SK-N-SH (cell line): Measurements from ENCODE around the gene SLC12A7. TPM values are rescaled to one million over a fixed set of nuclear protein-coding genes. Genes with fewer than 3 reads are reported as not detected.

Experiments
- CTCF ChIA-PET: fragments of 300-600, 350-600 bp; formaldehyde crosslinking; extraction: SDS; loops from one replicate; lab custom pipeline; 2021; lab: Yijun Ruan, JAX
- POLR2A ChIA-PET: fragments of 350-600 bp; sonication (Branson Sonifier 250); formaldehyde crosslinking; extraction: SDS; loops from one replicate; lab custom pipeline; 2020; ENCODE audit warnings: antibody characterized with exemption, inconsistent platforms; lab: Yijun Ruan, JAX
- DNase-seq: peaks from one replicate; pipeline ENCODE4 v3.0.0; 2012
- H2AFZ ChIP-seq: fragments of 200-600 bp; sonication (generic); 2 replicates; pipeline ENCODE4 v1.8.1; 2016; ENCODE audit warnings: antibody characterized with exemption, mild to moderate bottlenecking, low read depth
- H3F3A ChIP-seq: fragments of 200-600 bp; sonication (generic); replicated peaks from 2 replicates; pipeline ENCODE3; 2016; ENCODE audit warnings: antibody characterized with exemption, mild to moderate bottlenecking; ENCODE audit not compliant: insufficient read depth
- H3K27ac ChIP-seq, 2 experiments: fragments of 200-500 bp in 1 of 2; fragments of 200-600 bp in 1 of 2; sonication (Bioruptor generic) in 1 of 2; sonication (generic), shearing (Covaris generic) in 1 of 2; 2 replicates each; pipeline versions ENCODE4 v1.5.1 to v1.6.1; 2014 to 2016; ENCODE audit warnings: low read depth in 2 of 2, inconsistent platforms in 1 of 2, low read length in 1 of 2, mild to moderate bottlenecking in 1 of 2, mixed read lengths in 1 of 2
- H3K27me3 ChIP-seq: fragments of 200-600 bp; sonication (generic), shearing (Covaris generic); 2 replicates; pipeline ENCODE4 v1.6.1; 2016; ENCODE audit warnings: mixed run types; ENCODE audit not compliant: insufficient read depth
- H3K36me3 ChIP-seq, 2 experiments: fragments of 200-500 bp in 1 of 2; fragments of 200-600 bp in 1 of 2; sonication (Bioruptor generic) in 1 of 2; sonication (generic) in 1 of 2; replicated peaks in 1 of 2; 2 replicates each; pipeline versions ENCODE3 to v1.5.1; 2014 to 2016; ENCODE audit warnings: low read length in 1 of 2, mild to moderate bottlenecking in 1 of 2; ENCODE audit not compliant: insufficient read depth in 2 of 2, control insufficient read depth in 1 of 2
- H3K4me1 ChIP-seq, 2 experiments: fragments of 200-500 bp in 1 of 2; fragments of 200-600 bp in 1 of 2; sonication (Bioruptor generic) in 1 of 2; sonication (generic), shearing (Covaris generic) in 1 of 2; 2 replicates each; pipeline versions ENCODE4 v1.5.1 to v1.6.1; 2014 to 2016; ENCODE audit warnings: low read depth in 1 of 2, low read length in 1 of 2, mixed run types in 1 of 2; ENCODE audit not compliant: insufficient read depth in 2 of 2, control insufficient read depth in 1 of 2
- H3K4me2 ChIP-seq: fragments of 200-600 bp; sonication (generic), shearing (Covaris generic); 2 replicates; pipeline ENCODE4 v1.6.1; 2017; ENCODE audit warnings: mixed run types
- H3K4me3 ChIP-seq, 2 experiments: fragments of 200-500 bp in 1 of 2; fragments of 200-600 bp in 1 of 2; sonication (Bioruptor generic) in 1 of 2; sonication (generic), shearing (Covaris generic) in 1 of 2; 2 replicates each; pipeline versions ENCODE4 v1.5.1 to v1.8.1; 2014 to 2016; ENCODE audit warnings: low read depth in 2 of 2, inconsistent platforms in 1 of 2, low read length in 1 of 2, mild to moderate bottlenecking in 1 of 2, mixed read lengths in 1 of 2, moderate library complexity in 1 of 2
- H3K79me2 ChIP-seq: fragments of 200-600 bp; sonication (generic); 2 replicates; pipeline ENCODE4 v1.8.1; 2017; ENCODE audit warnings: mild to moderate bottlenecking; ENCODE audit not compliant: insufficient read depth
- H3K9ac ChIP-seq: fragments of 200-600 bp; sonication (generic); 2 replicates; pipeline ENCODE4 v1.6.1; 2017; ENCODE audit warnings: mixed run types
- H3K9me2 ChIP-seq: fragments of 200-600 bp; sonication (generic); 2 replicates; pipeline ENCODE4 v1.6.1; 2017; ENCODE audit warnings: mixed run types
- H3K9me3 ChIP-seq: fragments of 200-600 bp; sonication (generic); 2 replicates; pipeline ENCODE4 v1.6.1; 2017; ENCODE audit warnings: mixed run types, mild to moderate bottlenecking, moderate library complexity
- H4K20me1 ChIP-seq: fragments of 200-600 bp; sonication (generic); 2 replicates; pipeline ENCODE4 v1.6.1; 2017; ENCODE audit warnings: mild to moderate bottlenecking, mixed run types; ENCODE audit not compliant: insufficient read depth
- CHD2 ChIP-seq: fragments of 150-350 bp; IDR thresholded peaks from 2 replicates; pipeline ENCODE4 v1.6.1; 2018; ENCODE audit warnings: low read length; ENCODE audit not compliant: partially characterized antibody
- CTCF ChIP-seq: fragments of 200-600 bp; sonication (generic); IDR thresholded peaks from 2 replicates; pipeline ENCODE4 v1.6.1; 2017; ENCODE audit warnings: antibody characterized with exemption, mild to moderate bottlenecking, moderate library complexity
- ELF1 ChIP-seq: IDR thresholded peaks from 2 replicates; pipeline ENCODE4 v1.4.0; 2012
- FOSL2 ChIP-seq: IDR thresholded peaks from 2 replicates; pipeline ENCODE4 v1.4.0; 2012; ENCODE audit warnings: low read depth, mild to moderate bottlenecking, moderate library complexity, borderline replicate concordance
- GABPA ChIP-seq: IDR thresholded peaks from 2 replicates; pipeline ENCODE4 v1.4.0; 2012; ENCODE audit warnings: low read depth, mild to moderate bottlenecking
- GATA2 ChIP-seq: sonication (generic); formaldehyde crosslinking; IDR thresholded peaks from 2 replicates; pipeline ENCODE4 v1.5.0; 2020; ENCODE audit warnings: mild to moderate bottlenecking, missing genetic modification reagents
- IRF3 ChIP-seq: fragments of 150-350 bp; IDR thresholded peaks from 2 replicates; pipeline ENCODE4 v1.6.1; 2016; ENCODE audit warnings: mild to moderate bottlenecking, low read depth, low read length
- JUND ChIP-seq: IDR thresholded peaks from 2 replicates; pipeline ENCODE4 v1.4.0; 2012
- NFIC ChIP-seq: IDR thresholded peaks from 2 replicates; pipeline ENCODE4 v1.4.0; 2012; ENCODE audit warnings: borderline replicate concordance
- RAD21 ChIP-seq: IDR thresholded peaks from 2 replicates; pipeline ENCODE4 v1.6.1; 2012; ENCODE audit warnings: mild to moderate bottlenecking, low read length
- REST ChIP-seq: IDR thresholded peaks from 2 replicates; pipeline ENCODE4 v1.6.1; 2012; ENCODE audit warnings: mild to moderate bottlenecking, low read depth, low read length, moderate library complexity
- RXRA ChIP-seq: IDR thresholded peaks from 2 replicates; pipeline ENCODE4 v1.4.0; 2012; ENCODE audit warnings: low read depth, mild to moderate bottlenecking, borderline replicate concordance
- whole genome bisulfite sequencing: methylation state at CpG from one replicate; pipeline ENCODE4 v1.1.6; 2017; ENCODE audit warnings: low lambda C conversion rate; 5-methylcytosine and 5-hydroxymethylcytosine counted together
- polyA plus RNA-seq, 3 experiments: library from polyadenylated mRNA; depleted of rRNA; stranded (reverse); fragments of >200 nt; gene quantifications; 2 replicates each; pipeline ENCODE4 v1.2.3, GENCODE V29; 2012
- TF ChIP-seq, protein P1 (sequence below): IDR thresholded peaks from 2 replicates; pipeline ENCODE4 v1.4.0; 2012; ENCODE audit warnings: low read depth
- TF ChIP-seq, protein P2 (sequence below): IDR thresholded peaks from 2 replicates; pipeline ENCODE4 v1.4.0; 2012; ENCODE audit warnings: low read depth, borderline replicate concordance

The SLC12A7 gene
- polyA plus RNA-seq, 1 of the 3 experiments (the other 2 are of a cell fraction), result 2.6 TPM

DNA sequence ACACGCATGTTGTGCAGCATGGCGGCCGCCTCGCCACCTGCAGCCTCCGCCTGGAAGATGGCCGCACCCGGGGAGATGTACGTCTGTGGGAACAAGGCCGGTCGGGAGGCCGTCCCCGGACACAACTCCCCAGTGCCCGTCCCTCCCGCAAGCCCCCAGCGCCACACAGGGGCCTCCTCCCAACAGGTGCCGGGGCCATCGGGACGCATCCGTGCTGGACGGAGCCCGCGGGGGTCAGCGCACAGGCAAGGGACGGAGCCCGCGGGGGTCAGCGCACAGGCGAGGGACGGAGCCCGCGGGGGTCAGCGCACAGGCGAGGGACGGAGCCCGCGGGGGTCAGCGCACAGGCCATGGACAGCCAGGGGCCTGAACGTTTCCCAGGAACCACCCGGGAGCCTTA, 26.5 kb downstream of the SLC12A7 start:
- no peaks in the 10 kb centered on the region for H3K79me2 ChIP-seq
- no peak overlapping the region for H3K4me3 ChIP-seq
- no peak overlapping the region for H2AFZ ChIP-seq
- no peak overlapping the region for H3K9ac ChIP-seq
- H3K27ac ChIP-seq, result no peak overlapping the region
- H3K4me2 ChIP-seq, result no peak overlapping the region
- no peak for DNase-seq
- CTCF ChIA-PET, result no interaction called here
- POLR2A ChIA-PET, result no interaction called here
- no peaks in the 10 kb centered on the region for H4K20me1 ChIP-seq
- H3K9me2 ChIP-seq, result no peaks in the 10 kb centered on the region
- no peaks in the 10 kb centered on the region for H3K36me3 ChIP-seq
- TF ChIP-seq JUND, result no peak
- TF ChIP-seq, protein P1, sequence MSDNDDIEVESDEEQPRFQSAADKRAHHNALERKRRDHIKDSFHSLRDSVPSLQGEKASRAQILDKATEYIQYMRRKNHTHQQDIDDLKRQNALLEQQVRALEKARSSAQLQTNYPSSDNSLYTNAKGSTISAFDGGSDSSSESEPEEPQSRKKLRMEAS, result no peak
- no peak for TF ChIP-seq RXRA
- no peak for TF ChIP-seq ELF1
- no peak for TF ChIP-seq REST
- no peak for TF ChIP-seq NFIC
- no peak for TF ChIP-seq CTCF
- no peak for TF ChIP-seq IRF3
- no peak for TF ChIP-seq GABPA
- TF ChIP-seq, protein P2, sequence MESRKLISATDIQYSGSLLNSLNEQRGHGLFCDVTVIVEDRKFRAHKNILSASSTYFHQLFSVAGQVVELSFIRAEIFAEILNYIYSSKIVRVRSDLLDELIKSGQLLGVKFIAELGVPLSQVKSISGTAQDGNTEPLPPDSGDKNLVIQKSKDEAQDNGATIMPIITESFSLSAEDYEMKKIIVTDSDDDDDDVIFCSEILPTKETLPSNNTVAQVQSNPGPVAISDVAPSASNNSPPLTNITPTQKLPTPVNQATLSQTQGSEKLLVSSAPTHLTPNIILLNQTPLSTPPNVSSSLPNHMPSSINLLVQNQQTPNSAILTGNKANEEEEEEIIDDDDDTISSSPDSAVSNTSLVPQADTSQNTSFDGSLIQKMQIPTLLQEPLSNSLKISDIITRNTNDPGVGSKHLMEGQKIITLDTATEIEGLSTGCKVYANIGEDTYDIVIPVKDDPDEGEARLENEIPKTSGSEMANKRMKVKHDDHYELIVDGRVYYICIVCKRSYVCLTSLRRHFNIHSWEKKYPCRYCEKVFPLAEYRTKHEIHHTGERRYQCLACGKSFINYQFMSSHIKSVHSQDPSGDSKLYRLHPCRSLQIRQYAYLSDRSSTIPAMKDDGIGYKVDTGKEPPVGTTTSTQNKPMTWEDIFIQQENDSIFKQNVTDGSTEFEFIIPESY, result no peak
- TF ChIP-seq RAD21, result no peak
- TF ChIP-seq FOSL2, result no peak
- no peak for TF ChIP-seq GATA2 (CRISPR knock-in tag)
- TF ChIP-seq CHD2, result no peak
- H3K4me1 ChIP-seq, result peaks cover 0 to 8% of the 10 kb centered on the region in 2 experiments; a peak in 1 of 4 replicates
- no peaks in the 10 kb centered on the region for H3F3A ChIP-seq
- H3K27me3 ChIP-seq, result no peaks in the 10 kb centered on the region
- no peaks in the 10 kb centered on the region for H3K9me3 ChIP-seq
- 60% methylated on average over 1 of the region's 39 CpGs for WGBS
